SW480 (cell line): ENCODE results near the gene NRTN.
"Not testable (repeated sequence)": the region's sequence is repeated elsewhere in the genome, so short reads cannot be mapped to it uniquely, and the experiment has no call there.

Experiments
- DNase-seq: peaks from one replicate; pipeline ENCODE4 v3.0.0-alpha.2; 2016; ENCODE audit warnings: low spot score

The NRTN gene

DNA sequence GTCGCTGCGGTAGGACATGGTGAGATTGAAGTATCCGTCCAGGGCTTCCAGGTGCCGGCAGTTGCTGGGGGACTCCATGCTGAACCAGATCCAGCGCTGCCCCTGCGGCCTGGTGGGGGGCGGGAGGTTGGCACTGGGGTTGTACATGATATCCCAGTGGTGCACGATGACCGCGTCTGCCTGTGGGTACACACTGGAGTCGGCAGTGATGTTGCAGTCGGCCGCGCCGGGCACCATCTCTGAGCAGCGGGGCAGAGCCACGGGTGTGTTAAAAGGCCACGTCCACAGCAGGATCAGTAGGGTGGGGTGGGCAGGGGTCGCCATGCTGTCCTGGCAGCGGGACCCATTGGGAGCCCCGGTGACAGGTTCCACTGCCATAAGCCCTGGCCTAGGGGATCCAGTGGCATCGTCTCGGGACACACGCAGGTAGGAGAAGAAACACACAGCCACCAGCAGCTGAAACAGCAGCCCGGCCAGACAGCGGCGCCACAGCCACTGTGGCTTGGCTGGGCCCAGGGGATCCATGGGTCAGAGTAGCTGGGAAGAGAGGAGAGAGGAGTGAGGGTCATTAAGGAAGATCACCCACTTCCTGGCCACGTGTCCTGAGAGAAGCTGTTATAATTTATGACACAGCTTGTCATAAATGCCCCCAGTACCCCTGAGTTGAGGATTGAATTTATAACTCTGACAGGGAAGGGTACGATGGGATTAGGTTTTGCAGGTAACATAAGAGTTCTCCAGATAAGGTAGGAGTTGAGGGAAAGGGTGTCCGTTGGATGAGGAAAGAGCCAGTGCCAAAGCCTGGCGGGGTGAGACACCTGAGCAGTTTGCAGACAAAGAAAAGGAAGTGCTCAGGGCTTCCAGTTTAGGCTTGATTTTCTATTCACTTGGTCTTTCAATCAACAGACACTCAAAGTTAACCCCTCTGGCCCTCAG is 62.6 kb downstream of the NRTN start:
- no peak for DNase-seq

DNA sequence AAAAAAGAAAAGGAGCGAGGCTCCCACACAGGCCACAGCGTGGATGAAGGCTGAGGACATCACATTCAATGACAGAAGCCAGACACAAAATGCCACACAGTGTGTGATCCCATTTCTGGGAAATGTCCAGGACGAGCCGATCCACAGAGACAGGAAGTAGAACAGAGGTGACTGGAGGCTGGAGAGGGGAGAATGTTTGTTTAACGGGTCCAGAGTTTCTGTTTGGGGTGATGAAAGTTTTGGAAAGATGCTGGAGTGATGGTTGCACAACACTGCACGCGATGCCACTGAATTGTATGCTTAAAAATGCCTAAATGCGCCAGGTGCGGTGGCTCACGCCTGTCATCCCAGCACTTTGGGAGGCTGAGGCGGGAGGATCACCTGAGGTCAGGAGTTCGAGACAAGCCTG is 66.1 kb downstream of the NRTN start:
- DNase-seq, result no peak

DNA sequence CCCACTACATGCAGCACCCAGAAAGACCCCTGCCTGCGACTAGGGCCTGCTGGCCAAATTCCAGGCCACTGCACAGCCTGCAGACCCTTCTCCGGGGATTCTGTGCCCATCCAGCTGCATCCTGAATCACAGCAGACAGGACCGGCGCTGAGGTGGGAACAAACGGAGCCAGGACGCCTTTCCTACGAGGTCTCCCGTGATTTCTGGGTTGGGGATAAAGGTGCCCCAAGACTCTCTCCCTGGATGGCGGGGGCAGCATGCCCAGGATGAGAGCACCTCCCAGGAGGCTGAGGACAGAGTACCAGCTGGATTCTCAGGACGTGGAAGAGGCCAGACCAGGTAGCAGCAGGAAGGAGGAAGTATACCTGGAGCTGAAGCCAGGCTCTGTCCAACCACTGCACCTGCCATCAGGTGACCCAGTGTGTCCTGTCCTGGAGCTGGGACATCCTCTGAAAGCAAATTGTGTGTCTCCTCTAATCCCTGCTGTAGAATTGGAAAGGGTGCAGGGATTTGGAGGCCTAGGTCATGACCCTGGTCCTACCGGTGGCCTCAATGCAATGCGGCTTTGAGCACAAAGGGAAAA is 68.8 kb downstream of the NRTN start:
- no peak for DNase-seq

DNA sequence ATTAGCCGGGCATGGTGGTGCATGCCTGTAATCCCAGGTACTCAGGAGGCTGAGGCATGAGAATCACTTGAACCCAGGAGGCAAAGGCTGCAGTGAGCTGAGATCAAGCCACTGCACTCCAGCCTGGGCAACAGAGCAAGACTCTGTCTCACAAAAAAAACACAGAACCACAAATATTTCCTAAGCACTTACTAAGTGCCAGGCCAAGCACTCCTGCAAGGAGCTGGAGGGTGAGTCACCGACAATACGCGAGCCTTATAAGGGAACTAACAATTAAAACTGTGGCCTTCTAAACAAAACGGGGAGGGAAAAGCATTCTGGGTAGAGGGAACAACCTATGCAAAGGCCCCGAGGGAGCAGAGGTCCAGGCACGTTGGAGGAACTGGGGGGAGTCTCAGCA is 69.6 kb downstream of the NRTN start:
- not testable (repeated sequence) for DNase-seq

- DNase-seq, result no peak
Measured at GRCh38 chr19:5877427-5877826, 72.6 kb downstream of the NRTN start.

- no peak for DNase-seq
Measured at GRCh38 chr19:5877882-5878281, 73.0 kb downstream of the NRTN start.
